ENCODE data around the gene IMPACT.

Gene IMPACT

GRCh38 chr18:24426073-24426397 is 435 bp upstream of the IMPACT start:
- DNase-seq = peak in 1 of 2 donors; percentile 2

DNA sequence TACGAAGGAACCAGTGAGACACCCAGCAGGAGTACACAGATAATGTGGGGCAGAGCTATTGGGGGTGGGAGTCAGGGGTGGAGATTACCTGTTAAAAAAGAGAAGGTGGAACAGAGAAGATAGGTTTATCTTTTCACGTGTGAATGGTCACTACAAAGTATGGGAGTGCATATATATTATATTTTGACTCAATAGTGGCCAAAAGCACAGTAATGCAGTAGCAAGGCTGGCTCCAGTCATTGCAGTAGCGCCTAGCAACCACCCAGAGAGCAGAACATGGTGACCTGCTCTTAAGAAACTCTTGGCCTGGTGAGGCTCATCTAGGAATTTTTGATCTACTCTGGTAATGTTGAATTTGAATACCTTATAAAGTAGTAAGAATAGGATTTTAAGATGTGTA is 1.0 kb downstream of the IMPACT start:
- peak in 1 of 2 donors; percentile 18 for DNase-seq

- no peak for DNase-seq
Observed at GRCh38 chr18:24428709-24429108, 2.2 kb downstream of the IMPACT start.

GRCh38 chr18:24429188-24429587 is 2.7 kb downstream of the IMPACT start:
- DNase-seq = no peak

GRCh38 chr18:24432618-24433017 is 6.1 kb downstream of the IMPACT start:
- peak in 1 of 2 donors; percentile 37 for DNase-seq

DNA sequence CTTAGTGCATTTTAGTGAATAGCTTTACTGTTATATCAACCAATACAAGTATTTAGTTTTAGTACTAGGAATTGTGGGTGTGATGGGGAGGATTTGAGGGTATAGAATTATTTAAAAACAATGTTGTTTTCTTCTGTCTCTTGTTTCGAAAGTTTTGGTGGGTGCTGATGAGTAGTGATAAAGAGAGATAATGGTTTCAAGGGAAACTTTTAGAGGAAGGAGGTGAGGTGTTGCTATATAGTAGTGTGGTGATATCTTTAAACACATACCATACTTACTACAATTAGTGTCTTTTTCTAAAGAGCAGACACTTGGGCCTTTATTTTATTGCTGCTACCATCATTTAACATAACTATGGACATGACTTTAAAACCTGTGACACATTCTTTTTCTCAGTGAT is 10.5 kb downstream of the IMPACT start:
- DNase-seq = no peak

- peak; percentile 28 to 33 for DNase-seq
Observed at GRCh38 chr18:24443870-24444269, 17.4 kb downstream of the IMPACT start.

GRCh38 chr18:24446453-24446852 is 20.0 kb downstream of the IMPACT start:
- DNase-seq = no peak

- no peak for DNase-seq
Observed at GRCh38 chr18:24446953-24447538, 20.6 kb downstream of the IMPACT start.

- no peak for DNase-seq
Observed at GRCh38 chr18:24447961-24448360, 21.5 kb downstream of the IMPACT start.

- no peak for DNase-seq
Observed at GRCh38 chr18:24456549-24456948, 30.1 kb downstream of the IMPACT start.

GRCh38 chr18:24459772-24460171 is 33.3 kb downstream of the IMPACT start:
- DNase-seq = peak; percentile 11 to 31

- DNase-seq = peak in 1 of 2 donors; percentile 46
Observed at GRCh38 chr18:24460388-24460787, 33.9 kb downstream of the IMPACT start, which contains the start of gene HRH4. TSS of gene HRH4 (plus strand) at chr18:24460637. CDS start at chr18:24460729, 92 bp downstream.

DNA sequence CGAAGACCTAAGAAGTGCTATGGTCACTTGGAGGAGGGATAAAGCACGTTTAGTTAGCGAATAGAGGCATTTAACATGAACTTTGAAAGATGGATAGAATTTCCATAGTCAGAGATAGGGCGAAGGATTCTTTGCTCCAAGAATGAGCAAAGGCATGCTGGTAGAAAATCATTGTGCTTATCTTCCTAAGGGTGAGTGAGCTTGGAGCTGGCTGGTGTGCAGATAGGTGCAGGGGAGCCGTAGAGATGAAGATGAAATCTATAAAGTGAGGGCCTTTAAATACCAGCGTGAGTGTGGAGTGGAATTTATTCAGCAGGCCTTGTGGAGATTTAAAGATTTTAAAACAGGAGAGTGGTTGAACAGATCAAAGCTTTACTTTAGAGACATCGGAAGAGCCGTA is 35.5 kb downstream of the IMPACT start:
- DNase-seq = no peak

DNA sequence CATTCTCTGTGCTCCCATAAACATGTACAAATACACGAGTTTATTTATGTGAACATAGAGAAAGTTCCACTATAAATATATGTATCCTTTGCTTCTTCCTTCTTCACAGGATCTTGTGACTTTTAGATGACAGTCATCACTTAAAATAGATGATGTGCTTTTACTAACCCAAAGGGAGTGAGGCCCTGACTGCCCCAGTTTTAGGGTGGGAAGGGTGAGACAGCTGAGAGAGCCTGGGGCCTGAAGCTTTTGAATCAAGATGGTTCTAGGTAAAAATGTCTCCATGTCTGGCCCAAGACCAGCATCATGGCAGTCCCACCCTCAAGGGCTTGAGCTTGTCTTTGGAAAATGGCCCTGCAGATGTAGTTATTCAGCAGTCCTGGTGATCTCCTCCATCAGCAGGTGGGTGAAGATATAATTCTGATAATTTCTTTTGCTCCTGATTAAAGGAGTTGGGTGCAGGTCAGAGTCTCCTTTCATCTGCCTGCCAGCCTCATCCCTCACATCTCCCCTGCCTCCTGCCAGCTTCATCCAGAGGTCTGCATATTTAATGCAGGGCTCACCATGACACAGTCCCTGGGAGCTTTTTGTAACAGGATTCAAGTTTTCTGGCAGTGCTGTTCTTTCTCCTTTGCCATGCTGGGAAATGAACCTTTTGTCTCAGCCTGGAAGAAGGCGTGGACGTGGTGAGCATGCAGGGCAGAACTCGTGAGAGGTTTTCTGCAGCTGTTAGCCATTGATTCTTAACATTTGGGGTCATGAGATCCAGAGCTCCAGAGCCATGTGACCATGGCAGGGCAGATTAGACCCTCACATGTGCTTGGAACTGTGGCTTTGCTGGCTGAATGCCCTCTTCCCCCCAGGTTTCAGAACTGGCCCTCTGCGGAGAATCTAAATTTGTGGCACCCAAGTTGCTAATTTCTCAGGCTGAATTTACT is 36.6 kb downstream of the IMPACT start:
- DNase-seq = peak; percentile 52 to 58

DNA sequence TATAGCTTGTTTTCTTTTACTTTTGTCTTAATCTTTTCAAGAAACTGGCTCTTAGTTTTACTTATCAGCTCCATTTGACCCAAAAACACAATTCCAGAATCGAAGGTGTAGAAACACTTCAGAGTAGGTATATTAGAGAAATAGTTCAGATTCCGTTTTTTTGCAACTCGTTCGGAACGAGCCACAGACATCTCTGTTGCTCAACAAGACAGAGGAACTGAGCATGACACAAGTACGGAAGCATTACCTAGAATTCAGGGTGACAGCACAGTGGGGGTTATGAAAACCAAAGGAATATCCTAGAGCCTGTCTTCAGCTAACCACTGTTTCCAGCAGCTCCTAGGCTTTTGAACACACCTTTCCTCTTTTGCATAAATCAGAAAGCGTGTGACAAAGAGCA is 39.0 kb downstream of the IMPACT start:
- peak; percentile 75 to 78 for DNase-seq

DNA sequence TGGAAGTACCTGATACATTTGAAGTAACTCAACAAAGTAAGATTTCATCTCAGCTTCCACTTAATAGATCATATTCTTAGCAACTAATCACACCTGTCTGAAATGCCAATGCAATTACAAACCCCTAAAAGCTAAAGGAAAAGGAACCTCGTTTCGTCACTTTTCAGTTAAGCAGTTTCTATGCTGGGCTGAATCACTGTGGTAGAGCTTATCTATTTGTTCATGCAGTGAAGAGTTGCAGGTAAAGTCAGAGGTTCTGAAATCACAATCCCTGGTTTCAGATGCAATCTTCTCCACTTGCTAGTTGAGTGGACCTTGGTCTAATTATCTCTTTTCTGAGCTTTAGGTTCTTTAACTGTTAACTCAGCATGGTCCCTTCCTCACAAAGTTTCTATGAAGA is 40.3 kb downstream of the IMPACT start:
- DNase-seq = no peak

GRCh38 chr18:24470022-24470618 is 43.6 kb downstream of the IMPACT start:
- DNase-seq = no peak

GRCh38 chr18:24470805-24471204 is 44.3 kb downstream of the IMPACT start:
- DNase-seq = no peak

GRCh38 chr18:24472591-24472990 is 46.1 kb downstream of the IMPACT start:
- no peak for DNase-seq

DNA sequence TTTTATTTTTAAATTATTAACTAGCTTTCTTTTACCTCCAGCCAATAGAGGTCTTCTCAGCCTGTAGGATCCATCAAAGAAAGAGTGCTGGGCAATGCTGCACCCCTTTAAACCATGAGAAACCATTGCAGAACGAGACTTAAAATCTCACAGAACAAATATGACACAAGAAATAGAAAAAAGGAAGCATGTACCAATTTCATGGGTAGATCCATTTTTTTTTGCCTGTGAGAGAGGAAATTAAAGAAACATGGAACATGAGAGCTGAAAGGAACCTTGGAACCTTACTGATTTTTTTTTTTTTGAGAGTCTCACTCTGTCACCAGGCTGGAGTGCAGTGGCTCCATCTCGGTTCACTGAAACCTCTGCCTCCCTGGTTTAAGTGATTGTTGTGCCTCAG is 47.9 kb downstream of the IMPACT start:
- peak in 1 of 2 donors; percentile 58 for DNase-seq

DNA sequence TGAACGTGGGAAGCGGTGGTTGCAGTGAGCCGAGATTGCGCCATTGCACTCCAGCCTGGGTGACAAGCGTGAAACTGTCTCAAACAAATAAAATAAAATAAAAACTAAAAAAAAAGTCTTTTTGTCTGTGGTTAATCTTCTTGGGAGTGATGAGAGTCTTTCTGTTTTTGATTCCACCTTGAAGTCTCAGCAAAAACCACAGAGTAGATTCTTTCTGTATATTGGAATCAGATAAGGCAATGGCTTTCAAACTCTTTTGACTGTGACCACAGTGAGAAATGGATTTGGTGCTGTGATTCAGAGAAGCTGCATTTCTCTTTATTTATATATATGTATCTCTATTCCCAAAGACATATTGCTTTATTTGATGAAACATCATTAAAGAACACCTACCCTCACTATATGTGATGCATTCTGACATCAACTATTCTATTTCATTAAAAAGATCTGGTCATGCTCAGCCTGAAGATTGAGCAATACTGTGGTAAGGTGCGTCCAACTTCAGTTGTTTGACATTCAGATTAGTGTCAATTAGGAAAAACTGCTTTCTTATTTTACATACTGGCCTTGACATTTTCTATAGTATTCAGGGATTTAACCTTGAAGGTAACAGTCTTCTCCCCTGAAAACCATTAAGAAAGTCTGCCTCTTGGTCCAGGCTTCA is 49.6 kb downstream of the IMPACT start:
- DNase-seq = peak in 1 of 2 donors; percentile 35

DNA sequence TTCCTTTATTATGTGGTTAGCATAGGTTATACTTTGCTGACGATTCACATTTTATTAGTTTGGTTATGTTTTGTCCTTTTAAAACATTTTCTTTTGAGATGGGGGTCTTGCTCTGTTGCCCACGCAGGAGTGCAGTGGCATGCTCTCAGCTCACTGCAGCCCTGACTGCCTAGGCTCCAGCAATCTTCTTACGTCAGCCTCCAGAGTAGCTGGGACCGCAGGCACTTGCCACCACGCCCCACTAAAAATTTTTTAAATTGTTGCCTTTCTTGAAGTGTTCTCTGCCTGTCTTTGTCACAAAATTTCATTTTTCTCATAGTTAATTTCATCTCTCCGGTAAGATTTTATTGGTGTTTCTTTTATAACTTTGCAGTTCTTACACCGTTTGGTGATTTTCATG is 52.9 kb downstream of the IMPACT start:
- DNase-seq = no peak

Measured in inflammatory macrophage (primary cell).